ENCODE data around the gene ZC3H18. TPM values are rescaled to one million over a fixed set of nuclear protein-coding genes. Genes with fewer than 3 reads are reported as not detected.
A peak's percentile ranks its signal among the peaks of the same experiment; 100 is the strongest.

The ZC3H18 gene
- total RNA-seq, 1 donor from 2014 or later: 13.9 TPM

DNA sequence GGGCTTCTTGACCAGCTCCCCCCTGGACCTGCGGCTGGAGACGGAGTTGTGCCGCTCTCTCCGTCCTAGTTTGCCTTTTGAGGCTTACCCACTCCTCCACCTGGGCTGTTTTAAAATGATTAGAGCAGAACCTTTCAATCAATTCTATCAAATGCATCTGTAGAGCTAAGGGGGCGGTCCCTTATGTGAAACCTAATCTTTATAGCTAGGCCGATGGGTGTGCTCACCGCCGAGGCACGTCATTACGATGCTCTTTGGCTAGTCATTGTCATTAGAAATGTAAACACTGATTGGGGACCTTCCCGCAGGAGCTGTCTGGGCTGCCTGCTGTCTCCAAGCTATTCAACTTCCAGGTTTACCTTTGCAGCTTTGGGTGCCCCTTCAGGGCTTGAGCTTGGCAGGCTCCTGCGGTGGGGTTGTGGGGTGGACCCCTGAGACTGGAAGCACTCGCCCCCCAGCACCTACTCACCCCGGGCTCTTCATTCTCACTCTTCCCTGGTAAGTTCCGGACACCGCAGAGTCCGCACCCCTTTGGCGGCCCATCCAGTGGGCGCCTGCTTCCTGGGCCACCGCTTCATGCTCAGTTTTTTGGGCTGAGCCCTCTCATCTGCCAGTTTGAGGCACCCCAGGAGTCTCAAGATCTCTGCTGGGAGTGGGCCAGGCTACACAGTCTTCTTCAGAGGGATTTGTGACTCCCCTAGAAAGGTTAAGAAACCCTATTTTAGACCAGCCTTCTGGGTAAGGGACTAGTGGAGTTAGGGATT, 47.2 kb downstream of the ZC3H18 start:
- FAIRE-seq: no peak
- DNase-seq (ENCODE audit: low spot score in 2 of 2): no peak

DNA sequence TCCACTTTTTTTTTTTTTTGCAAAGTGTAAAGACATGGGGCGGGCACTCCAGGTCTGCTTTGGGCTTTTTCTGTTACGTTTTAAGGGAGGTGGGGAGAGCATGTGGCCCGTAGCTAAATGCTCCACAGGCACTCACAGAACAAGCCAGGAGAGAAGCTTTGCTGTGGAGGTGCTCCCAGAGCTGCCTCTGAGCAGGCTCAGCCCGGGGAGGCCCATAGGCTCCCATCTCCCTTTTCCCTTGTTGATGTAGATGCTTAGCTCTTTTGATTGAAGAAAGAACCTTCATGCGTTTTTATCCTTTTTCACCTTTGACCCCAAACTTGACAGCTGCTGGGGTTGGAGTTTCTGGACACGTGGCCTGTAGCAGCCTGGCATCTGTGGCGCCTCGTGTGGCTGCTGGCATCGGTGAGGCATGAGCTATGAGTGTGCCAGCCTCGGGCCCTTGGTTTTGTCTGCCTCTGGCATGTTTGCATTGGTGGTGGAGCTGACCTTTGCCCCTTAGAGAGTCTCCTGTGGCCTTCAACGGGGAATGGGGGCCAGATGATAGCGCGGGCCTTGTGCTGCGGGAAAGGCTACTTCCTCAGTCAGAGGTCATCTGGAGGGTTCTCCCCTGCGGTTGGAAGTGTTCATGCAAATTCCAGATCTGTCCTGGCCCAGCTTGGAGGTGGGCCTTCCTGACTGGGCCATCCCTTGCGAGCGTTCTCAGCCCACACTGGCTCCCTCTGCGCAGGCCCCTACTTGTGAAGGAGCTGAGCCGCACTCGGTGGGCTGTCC, 48.2 kb downstream of the ZC3H18 start:
- DNase-seq (ENCODE audit: low spot score in 2 of 2) (no peak), FAIRE-seq (no peak)

GRCh38 chr16:88618956-88619667, 48.9 kb downstream of the ZC3H18 start:
- DNase-seq (ENCODE audit: low spot score in 2 of 2) (peak in 1 of 2 donors; percentile 15), FAIRE-seq (no peak)

DNA sequence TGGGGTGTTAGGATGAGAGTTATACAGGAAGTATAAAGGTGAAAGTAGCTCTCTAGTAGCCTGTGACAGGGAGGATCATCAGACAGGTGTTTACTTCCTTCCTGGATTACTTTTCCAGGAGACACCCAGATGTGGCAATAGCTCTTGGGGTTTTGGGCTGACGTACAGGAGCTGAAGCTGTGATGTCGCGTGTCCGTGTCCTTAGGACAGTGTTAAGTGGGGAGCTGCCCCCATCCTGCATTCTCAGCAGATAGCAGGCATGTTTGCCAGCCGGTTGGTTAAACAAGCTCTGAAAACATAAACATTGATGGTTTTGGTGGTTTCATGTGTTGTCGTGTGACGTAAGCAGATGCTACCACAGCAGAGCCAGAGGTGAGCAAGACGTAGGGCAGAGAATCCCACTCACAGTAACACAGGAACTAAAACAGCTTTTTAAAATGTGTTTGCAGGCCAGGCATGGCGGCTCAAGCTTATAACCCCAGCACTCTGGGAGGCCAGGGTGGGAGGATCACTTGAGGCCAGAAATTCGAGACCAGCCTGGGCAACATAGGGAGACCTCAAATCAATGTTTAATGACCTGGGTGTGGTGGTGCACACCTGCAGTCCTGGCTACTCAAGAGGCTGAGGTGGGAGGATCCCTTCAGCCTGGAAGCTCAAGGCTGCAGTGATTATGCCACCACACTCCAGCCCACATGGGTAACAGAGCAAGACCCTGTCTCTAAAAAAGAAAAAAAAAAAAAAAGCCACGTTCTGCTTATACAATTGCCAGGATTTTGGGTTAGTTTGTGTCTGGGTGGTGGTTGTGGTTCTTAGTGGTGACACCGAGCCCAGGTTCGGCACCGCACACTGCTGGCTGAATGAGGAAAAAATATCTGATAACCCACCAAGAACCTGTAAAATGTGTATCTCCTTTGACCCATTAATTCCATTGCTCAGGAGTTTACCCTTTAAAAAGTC, 49.9 kb downstream of the ZC3H18 start:
- FAIRE-seq (no peak), DNase-seq (ENCODE audit: low spot score in 2 of 2) (peak in 1 of 2 donors; percentile 34)

GRCh38 chr16:88622125-88622524, 51.9 kb downstream of the ZC3H18 start:
- FAIRE-seq (no peak), DNase-seq (ENCODE audit: low spot score in 2 of 2) (no peak)

DNA sequence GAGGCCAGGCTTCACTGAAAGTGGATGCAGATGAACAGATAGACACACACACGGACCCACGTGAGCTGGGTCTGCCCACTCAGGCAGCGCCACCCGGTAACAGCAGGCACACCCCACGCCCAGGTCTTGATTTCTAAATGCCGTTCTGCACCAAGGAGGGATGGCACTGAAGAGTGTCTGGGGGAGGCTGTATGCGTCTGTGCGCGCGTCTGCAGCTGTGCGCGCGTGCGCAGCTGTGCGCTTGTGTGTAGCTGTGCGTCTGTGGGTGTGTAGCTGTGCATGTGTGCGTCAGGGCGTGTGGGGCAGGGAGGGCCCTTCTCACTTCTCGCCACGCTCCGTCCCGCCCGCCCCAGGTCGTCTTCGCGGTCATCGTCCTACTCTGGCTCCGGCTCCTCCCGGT, 52.7 kb downstream of the ZC3H18 start:
- DNase-seq (ENCODE audit: low spot score in 2 of 2) (no peak), FAIRE-seq (no peak)

DNA sequence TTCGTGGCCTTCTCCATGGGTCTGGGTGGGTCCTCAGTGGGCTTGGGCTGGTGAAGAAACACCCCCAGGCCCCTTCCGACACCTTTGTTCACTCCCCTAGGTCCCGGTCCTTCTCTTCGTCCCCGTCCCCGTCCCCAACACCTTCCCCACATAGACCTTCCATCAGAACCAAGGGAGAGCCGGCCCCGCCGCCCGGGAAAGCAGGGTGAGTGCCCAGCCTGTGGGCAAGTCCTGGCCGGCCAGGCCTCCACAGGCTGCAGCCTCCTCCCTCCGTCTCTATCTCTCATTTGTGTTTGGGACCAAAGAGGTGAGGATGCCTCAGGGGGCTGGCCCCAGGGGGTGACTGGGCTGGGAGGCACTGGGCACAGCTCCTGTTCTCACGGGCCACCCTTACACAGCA, 53.7 kb downstream of the ZC3H18 start:
- FAIRE-seq (no peak), DNase-seq (ENCODE audit: low spot score in 2 of 2) (no peak)

- FAIRE-seq: no peak
- no peak for DNase-seq (ENCODE audit: low spot score in 2 of 2)
Observed at GRCh38 chr16:88624481-88624880, 54.3 kb downstream of the ZC3H18 start.

- DNase-seq (ENCODE audit: low spot score in 2 of 2) (no peak), FAIRE-seq (no peak)
Observed at GRCh38 chr16:88624977-88625576, 54.9 kb downstream of the ZC3H18 start.

DNA sequence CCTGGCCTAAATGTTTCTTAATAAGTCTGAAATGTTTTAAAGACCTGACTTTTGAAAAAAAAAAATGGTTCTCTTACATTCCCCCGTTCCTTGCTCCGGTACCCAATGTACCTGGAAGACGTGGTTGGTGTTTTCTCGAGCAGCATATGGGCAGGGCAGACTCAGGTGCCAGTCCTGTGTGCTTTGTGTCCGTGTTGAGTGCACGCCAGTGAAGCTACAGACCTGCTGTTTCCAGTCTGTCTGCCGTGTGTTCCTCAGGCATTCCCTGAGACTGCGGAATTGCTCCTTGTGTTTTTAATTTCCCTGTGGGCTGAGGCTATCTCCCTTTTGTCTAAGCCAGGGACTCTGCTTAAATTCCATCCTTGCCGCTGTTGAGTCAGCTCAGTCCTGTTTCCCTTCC, 56.4 kb downstream of the ZC3H18 start:
- FAIRE-seq: no peak
- DNase-seq (ENCODE audit: low spot score in 2 of 2): no peak

GRCh38 chr16:88627531-88628411, 57.6 kb downstream of the ZC3H18 start:
- DNase-seq (ENCODE audit: low spot score in 2 of 2) (no peak), FAIRE-seq (no peak)

- no peak for FAIRE-seq
- DNase-seq (ENCODE audit: low spot score in 2 of 2): no peak
Observed at GRCh38 chr16:88628512-88628974, 58.3 kb downstream of the ZC3H18 start.

DNA sequence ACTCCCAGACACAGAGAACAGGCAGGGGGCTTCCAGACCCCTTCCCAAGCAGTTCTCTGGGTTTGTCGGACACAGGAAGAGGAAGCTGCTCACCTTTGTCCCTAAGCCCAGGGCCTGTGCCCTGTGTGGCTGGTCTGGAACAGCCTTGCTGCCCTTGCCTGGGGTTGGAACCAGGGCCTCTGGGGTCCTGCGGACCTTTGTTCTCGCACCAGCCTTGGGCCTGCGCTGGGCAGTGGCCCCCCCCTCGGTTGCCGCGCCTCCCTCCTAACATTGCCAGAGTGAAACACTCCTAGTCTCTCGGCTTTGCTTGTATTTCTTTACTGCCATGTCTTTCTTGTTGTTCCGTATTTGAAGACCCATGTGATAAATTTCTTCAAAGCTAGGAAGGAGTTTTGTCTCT, 59.6 kb downstream of the ZC3H18 start:
- no peak for FAIRE-seq

DNA sequence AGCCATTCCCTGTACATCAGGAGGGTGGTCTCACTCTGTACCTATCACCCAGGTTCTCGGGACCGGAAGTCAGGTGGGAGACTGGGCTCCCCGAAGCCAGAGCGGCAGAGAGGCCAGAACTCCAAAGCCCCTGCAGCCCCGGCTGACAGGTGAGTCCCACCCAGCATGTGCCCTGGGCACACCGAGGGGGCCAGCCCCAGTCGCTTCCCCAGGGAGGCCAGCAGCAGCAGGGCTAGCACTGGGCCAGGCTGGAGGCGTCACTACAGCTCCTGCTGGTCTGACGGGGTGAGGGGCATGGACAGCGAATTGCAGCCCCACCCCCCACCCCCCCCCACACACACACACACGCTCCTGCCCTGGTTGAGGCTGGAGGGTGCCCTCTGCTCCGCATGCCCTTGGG, 60.2 kb downstream of the ZC3H18 start:
- DNase-seq (ENCODE audit: low spot score in 2 of 2) (no peak), FAIRE-seq (no peak)

More for the DNA sequence above, 59.6 kb downstream of the ZC3H18 start:
- DNase-seq (ENCODE audit: low spot score in 2 of 2): no peak

DNA sequence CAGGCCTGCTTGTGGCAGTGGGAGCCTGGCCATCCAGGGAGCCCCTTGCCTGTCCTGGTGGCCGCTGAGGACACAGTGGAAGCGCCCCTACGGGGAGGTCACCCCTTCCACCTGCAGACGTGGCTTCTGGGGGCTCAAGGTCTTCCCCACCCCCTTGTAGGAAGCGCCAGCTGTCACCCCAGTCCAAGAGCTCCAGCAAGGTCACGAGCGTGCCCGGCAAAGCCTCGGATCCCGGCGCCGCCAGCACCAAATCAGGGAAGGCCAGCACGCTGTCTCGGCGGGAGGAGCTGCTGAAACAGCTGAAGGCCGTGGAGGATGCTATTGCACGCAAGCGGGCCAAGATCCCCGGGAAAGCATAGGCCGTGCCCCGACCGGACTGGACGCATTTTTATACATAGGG, 60.7 kb downstream of the ZC3H18 start:
- FAIRE-seq (no peak), DNase-seq (ENCODE audit: low spot score in 2 of 2) (no peak)

DNA sequence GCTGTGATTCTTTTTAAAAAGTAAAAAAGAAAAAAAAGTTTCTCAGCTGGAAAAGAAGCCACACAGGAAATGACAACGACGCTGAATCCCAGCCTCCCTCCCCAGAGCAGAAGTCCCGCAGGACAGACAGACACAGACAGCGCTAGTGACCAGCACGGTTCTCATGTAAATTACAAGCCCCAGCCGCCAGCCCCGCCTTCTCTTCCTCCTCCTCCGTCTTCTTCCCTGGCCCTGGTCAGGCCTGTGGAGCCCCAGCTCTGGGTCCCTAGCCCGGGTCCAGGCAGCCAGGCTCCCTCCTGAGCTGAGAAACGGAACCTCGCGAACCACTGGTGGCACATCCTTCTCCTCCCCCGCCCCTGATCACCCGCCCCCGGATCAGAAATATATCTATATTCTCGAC, 61.2 kb downstream of the ZC3H18 start:
- no peak for FAIRE-seq
- DNase-seq (ENCODE audit: low spot score in 2 of 2): no peak

GRCh38 chr16:88631920-88632586, 61.9 kb downstream of the ZC3H18 start:
- no peak for DNase-seq (ENCODE audit: low spot score in 2 of 2)
- no peak for FAIRE-seq

- no peak for DNase-seq (ENCODE audit: low spot score in 2 of 2)
- FAIRE-seq: no peak
Observed at GRCh38 chr16:88632587-88632930, 62.4 kb downstream of the ZC3H18 start.
